Caco-2 (cell line): ENCODE results near the gene KCNN1. TPM values are rescaled to one million over a fixed set of nuclear protein-coding genes. Genes with fewer than 3 reads are reported as not detected.

Experiments used
- BruUV-seq: library from RNA; stranded (reverse); fragments of 400-500 nt; replicated peaks from 2 replicates; lab custom pipeline; 2021; lab: Mats Ljungman, UMichigan
- CTCF ChIA-PET: fragments of 300-600 bp; sonication (Branson Sonifier 250); formaldehyde crosslinking; loops from one replicate; lab custom pipeline; 2022; ENCODE audit warnings: antibody characterized with exemption; lab: Charles Lee
- POLR2A ChIA-PET: fragments of 300-600 bp; sonication (Branson Sonifier 250); formaldehyde crosslinking; loops from one replicate; lab custom pipeline; 2022; ENCODE audit warnings: antibody characterized with exemption; lab: Charles Lee
- DNase-seq, 2 experiments: peaks; one replicate each; pipeline versions ENCODE4 v3.0.0 to v3.0.0-alpha.2; 2020 to 2022
- H3K27me3 ChIP-seq: replicated peaks from 2 replicates; pipeline ENCODE4 v1.6.0; 2011; ENCODE audit warnings: low read length; ENCODE audit not compliant: control insufficient read depth, insufficient read depth
- H3K36me3 ChIP-seq: 2 replicates; pipeline ENCODE4 v1.5.1; 2011; ENCODE audit warnings: low read length; ENCODE audit not compliant: control insufficient read depth, insufficient read depth
- H3K4me1 ChIP-seq: fragments of 250-450 bp; sonication (Bioruptor Pico); 2 replicates; pipeline ENCODE4 v1.5.1; 2020; ENCODE audit warnings: mild to moderate bottlenecking
- H3K4me3 ChIP-seq: 2 replicates; pipeline ENCODE4 v1.5.1; 2011; ENCODE audit warnings: low read depth, mild to moderate bottlenecking, control low read depth, low read length
- H3K9me3 ChIP-seq: fragments of 250-450 bp; sonication (Bioruptor Pico); 2 replicates; pipeline ENCODE4 v1.5.1; 2020; ENCODE audit warnings: mild to moderate bottlenecking, moderate library complexity
- H3K27ac Mint-ChIP-seq: one replicate; pipeline ENCODE4 v1.8.0; 2022; ENCODE audit warnings: mixed read lengths; ENCODE audit not compliant: unreplicated experiment
- H3K27me3 Mint-ChIP-seq: one replicate; pipeline ENCODE4 v1.8.0; 2022; ENCODE audit warnings: mixed read lengths; ENCODE audit not compliant: insufficient read depth, unreplicated experiment
- H3K36me3 Mint-ChIP-seq: one replicate; pipeline ENCODE4 v1.8.0; 2022; ENCODE audit warnings: mild to moderate bottlenecking, mixed read lengths; ENCODE audit not compliant: insufficient read depth, unreplicated experiment
- H3K4me1 Mint-ChIP-seq: one replicate; pipeline ENCODE4 v1.8.0; 2022; ENCODE audit warnings: low read depth, mixed read lengths; ENCODE audit not compliant: unreplicated experiment
- H3K4me3 Mint-ChIP-seq: one replicate; pipeline ENCODE4 v1.8.0; 2022; ENCODE audit warnings: mild to moderate bottlenecking, moderate library complexity, mixed read lengths; ENCODE audit not compliant: unreplicated experiment
- H3K9me3 Mint-ChIP-seq: one replicate; pipeline ENCODE4 v1.8.0; 2022; ENCODE audit warnings: mixed read lengths; ENCODE audit not compliant: unreplicated experiment
- CTCF ChIP-seq, 2 experiments: fragments of 200-600 bp in 1 of 2; IDR thresholded peaks; 1 replicate in 1 of 2; 2 replicates in 1 of 2; pipeline versions ENCODE4 v1.5.1 to v1.8.0; 2011 to 2022; ENCODE audit warnings: antibody characterized with exemption in 1 of 2, control low read depth in 1 of 2, inconsistent platforms in 1 of 2, low read depth in 1 of 2, low read length in 1 of 2, mild to moderate bottlenecking in 1 of 2, moderate library complexity in 1 of 2; ENCODE audit not compliant: insufficient read depth in 1 of 2, severe bottlenecking in 1 of 2, unreplicated experiment in 1 of 2
- intact Hi-C: fragments of 100-400 bp; cut with micrococcal nuclease; formaldehyde crosslinking; loops from one replicate; pipeline ENCODE4 v1.10.0; 2022; ENCODE audit not compliant: unreplicated experiment
- total RNA-seq: library from RNA; stranded (reverse); gene quantifications from 2 replicates; pipeline ENCODE4 v1.2.3, GENCODE V29; 2022

KCNN1 gene
- total RNA-seq, 1 experiment from 2014 or later = not detected

- H3K4me3 Mint-ChIP-seq = no peak overlapping the region
- POLR2A ChIA-PET = no interaction called here
- Histone ChIP-seq H3K27me3 (no peaks in the 10 kb centered on the region), H3K36me3 (no peaks in the 10 kb centered on the region), H3K4me1 (peaks cover 8% of the 10 kb centered on the region; the same call in 1 of the 2 replicates), H3K4me3 (no peak overlapping the region), H3K9me3 (no peaks in the 10 kb centered on the region)
- H3K9me3 Mint-ChIP-seq = no peaks in the 10 kb centered on the region
- H3K27me3 Mint-ChIP-seq = no peaks in the 10 kb centered on the region
- no peaks in the 10 kb centered on the region for H3K4me1 Mint-ChIP-seq
- no peak for DNase-seq
- no TSS peak for BruUV-seq
- H3K36me3 Mint-ChIP-seq = no peaks in the 10 kb centered on the region
- H3K27ac Mint-ChIP-seq = no peak overlapping the region
- CTCF ChIA-PET = interaction anchor here (0.5 kb wide), 1 partner anchor 345 kb away, joined by 4 read pairs; no protein-coding TSS in a partner anchor
- intact Hi-C loops = no loop called here
- no peak for TF ChIP-seq CTCF (IDR thresholded peaks at IDR 0.05; ENCODE audit: insufficient read depth in 1 of 2, low read depth in 1 of 2, low read length in 1 of 2, severe bottlenecking in 1 of 2, unreplicated experiment in 1 of 2)
Observed at GRCh38 chr19:17963936-17964691, 2.8 kb upstream of the KCNN1 start.

- H3K9me3 ChIP-seq = no peaks in the 10 kb centered on the region
Observed at GRCh38 chr19:17965370-17966128, 1.4 kb upstream of the KCNN1 start.

More at GRCh38 chr19:17965370-17966128, 1.4 kb upstream of the KCNN1 start:
- no peaks in the 10 kb centered on the region for H3K4me1 Mint-ChIP-seq
- no peaks in the 10 kb centered on the region for H3K27me3 ChIP-seq
- H3K36me3 Mint-ChIP-seq = no peaks in the 10 kb centered on the region
- H3K4me1 ChIP-seq = peaks cover 8% of the 10 kb centered on the region; the same call in 1 of the 2 replicates
- TF ChIP-seq CTCF (IDR thresholded peaks at IDR 0.05; ENCODE audit: insufficient read depth in 1 of 2, low read depth in 1 of 2, low read length in 1 of 2, severe bottlenecking in 1 of 2, unreplicated experiment in 1 of 2) = no peak
- ChIA-PET POLR2A (no interaction called here), CTCF (interaction anchor here (0.7 to 1.4 kb wide), 3 partner anchors 27 to 167 kb away, joined by 3 read pairs; no protein-coding TSS in a partner anchor)
- no peak overlapping the region for H3K4me3 ChIP-seq
- H3K27me3 Mint-ChIP-seq = no peaks in the 10 kb centered on the region
- H3K4me3 Mint-ChIP-seq = no peak overlapping the region
- BruUV-seq = no TSS peak
- H3K9me3 Mint-ChIP-seq = no peaks in the 10 kb centered on the region
- intact Hi-C loops = no loop called here
- no peaks in the 10 kb centered on the region for H3K36me3 ChIP-seq
- peak; percentile 40 to 58 for DNase-seq
- H3K27ac Mint-ChIP-seq = no peak overlapping the region
